Measurements from ENCODE around the gene CDK2. TPM values are rescaled to one million over a fixed set of nuclear protein-coding genes. Genes with fewer than 3 reads are reported as not detected.

Gene CDK2
- total RNA-seq, 4 donors from 2014 or later: 6.4 to 11.7 (median 8.1) TPM

DNA sequence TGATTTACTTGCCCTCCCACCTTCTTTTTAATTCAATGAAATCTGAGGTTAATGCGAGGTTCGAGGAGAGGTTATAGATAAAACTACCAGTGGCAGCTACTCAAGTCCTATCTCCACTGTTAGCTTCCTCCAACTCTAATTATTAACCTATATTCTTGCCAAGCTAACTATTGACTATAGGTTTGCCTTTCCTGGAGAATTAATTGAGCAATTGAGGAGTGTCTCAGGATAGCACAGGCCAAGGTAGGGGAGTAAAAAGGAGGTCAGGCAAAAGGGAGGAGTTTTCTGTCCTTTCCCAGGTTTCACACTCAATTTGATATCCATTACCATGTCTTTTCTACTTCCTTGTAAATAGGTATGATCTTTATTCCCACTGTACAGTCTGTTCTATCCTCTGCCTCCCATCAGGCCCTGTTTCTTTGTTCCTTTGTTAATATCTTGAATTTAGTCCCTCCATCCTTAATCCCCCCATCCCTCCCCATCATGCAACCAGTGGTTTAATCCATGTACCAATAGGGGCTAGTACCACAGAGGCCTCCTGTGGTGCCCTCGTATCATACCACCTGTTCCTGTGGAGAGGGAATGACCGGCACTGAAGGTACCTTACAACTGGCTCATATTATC is 26.7 kb downstream of the CDK2 start:
- ATAC-seq: no peak
- no peak for TF ChIP-seq POLR2A (IDR thresholded peaks at IDR 0.05)
- TF ChIP-seq, protein P1, sequence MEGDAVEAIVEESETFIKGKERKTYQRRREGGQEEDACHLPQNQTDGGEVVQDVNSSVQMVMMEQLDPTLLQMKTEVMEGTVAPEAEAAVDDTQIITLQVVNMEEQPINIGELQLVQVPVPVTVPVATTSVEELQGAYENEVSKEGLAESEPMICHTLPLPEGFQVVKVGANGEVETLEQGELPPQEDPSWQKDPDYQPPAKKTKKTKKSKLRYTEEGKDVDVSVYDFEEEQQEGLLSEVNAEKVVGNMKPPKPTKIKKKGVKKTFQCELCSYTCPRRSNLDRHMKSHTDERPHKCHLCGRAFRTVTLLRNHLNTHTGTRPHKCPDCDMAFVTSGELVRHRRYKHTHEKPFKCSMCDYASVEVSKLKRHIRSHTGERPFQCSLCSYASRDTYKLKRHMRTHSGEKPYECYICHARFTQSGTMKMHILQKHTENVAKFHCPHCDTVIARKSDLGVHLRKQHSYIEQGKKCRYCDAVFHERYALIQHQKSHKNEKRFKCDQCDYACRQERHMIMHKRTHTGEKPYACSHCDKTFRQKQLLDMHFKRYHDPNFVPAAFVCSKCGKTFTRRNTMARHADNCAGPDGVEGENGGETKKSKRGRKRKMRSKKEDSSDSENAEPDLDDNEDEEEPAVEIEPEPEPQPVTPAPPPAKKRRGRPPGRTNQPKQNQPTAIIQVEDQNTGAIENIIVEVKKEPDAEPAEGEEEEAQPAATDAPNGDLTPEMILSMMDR (IDR thresholded peaks at IDR 0.05 in 4 of 5, conservative IDR thresholded peaks at IDR 0.05 in 1 of 5): no peak

DNA sequence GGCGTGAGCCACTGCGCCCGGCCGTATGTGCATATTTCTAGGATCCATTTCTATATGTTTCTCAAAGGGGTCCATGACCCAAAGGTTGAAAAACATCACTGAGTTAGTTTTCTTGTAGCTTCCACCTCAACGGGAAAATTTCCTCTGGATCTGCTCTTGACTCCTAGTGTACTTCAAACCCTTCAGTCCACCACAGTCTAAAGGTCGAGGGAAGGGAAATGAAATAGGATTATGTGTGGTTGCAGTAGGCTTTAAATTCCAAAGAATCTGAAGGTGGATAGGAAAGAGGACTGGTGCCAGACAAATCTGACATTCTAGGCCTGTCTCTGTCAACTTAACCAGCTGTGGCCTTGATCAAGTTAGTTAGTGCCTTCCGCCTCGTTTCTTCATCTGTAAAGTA is 28.7 kb downstream of the CDK2 start:
- intact Hi-C loops (cut with DNase I; ENCODE audit: low total_unique reads) (loop anchor here (5.0 kb wide), 1 partner anchor 107 kb away; the partner anchor contains the start of gene PA2G4), in situ Hi-C loops (cut with MboI; ENCODE audit: low sequenced_read_pairs in 4 of 4) (loop anchor here in 1 of 4 donors (5.0 kb wide), 1 partner anchor 47 kb away; the partner anchor contains the start of gene RPS26)
- Histone ChIP-seq H3K27me3 (no peaks in the 10 kb centered on the region), H3K9me3 (no peaks in the 10 kb centered on the region), H3K27ac (no peak overlapping the region), H3K4me1 (peaks cover 12 to 14% of the 10 kb centered on the region in 2 donors), H3K4me3 (no peak overlapping the region), H3K36me3 (peaks cover 13 to 47% of the 10 kb centered on the region in 2 donors)
- TF ChIP-seq, protein P1 (IDR thresholded peaks at IDR 0.05 in 4 of 5, conservative IDR thresholded peaks at IDR 0.05 in 1 of 5): no peak
- TF ChIP-seq POLR2A (IDR thresholded peaks at IDR 0.05): no peak
- no peak for DNase-seq
- ATAC-seq: no peak

More for the DNA sequence above, 26.7 kb downstream of the CDK2 start:
- Histone ChIP-seq H3K36me3 (peaks cover 13 to 66% of the 10 kb centered on the region in 2 donors), H3K4me3 (no peak overlapping the region), H3K27me3 (no peaks in the 10 kb centered on the region), H3K4me1 (peaks cover 11 to 12% of the 10 kb centered on the region in 2 donors), H3K9me3 (no peaks in the 10 kb centered on the region), H3K27ac (no peak overlapping the region)
- DNase-seq: no peak
- in situ Hi-C loops (cut with MboI; ENCODE audit: low sequenced_read_pairs in 4 of 4) (no loop called here), intact Hi-C loops (cut with DNase I; ENCODE audit: low total_unique reads) (no loop called here)

DNA sequence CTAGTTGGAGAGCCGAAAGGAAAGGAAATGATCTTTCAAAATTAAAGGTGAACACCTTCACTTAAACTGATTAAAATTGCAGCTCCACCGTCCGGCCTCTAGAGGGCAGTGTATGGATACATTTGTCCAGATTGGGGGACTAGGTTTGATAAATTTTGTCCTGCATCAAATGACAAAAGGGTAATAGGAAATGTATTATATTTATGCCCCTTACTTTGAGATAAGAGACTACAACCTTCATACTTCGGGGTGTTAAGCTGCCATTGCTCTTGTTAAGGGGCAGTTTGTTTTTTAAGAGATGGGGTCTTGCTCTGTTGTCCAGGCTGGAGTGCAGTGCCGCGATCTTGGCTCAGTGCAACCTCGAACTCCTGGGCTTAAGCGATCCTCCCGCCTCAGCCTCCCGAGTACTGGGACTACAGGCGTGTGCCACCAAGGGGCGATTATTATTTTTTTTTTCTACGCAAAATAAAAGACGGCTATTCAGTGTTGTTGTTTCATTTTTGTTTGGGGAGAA is 29.6 kb downstream of the CDK2 start:
- peak overlapping the region; percentile 66 to 83 (median 77) for H3K4me3 ChIP-seq
- intact Hi-C loops (cut with DNase I; ENCODE audit: low total_unique reads) (loop anchor here (1.0 to 5.0 kb wide), 2 partner anchors 45 to 106 kb away; partner anchors contain the start of genes PA2G4 and RPS26), in situ Hi-C loops (cut with MboI; ENCODE audit: low sequenced_read_pairs in 4 of 4) (loop anchor here in 1 of 4 donors (5.0 kb wide), 1 partner anchor 46 kb away; the partner anchor contains the start of gene RPS26)
- H3K27ac ChIP-seq: peak overlapping the region; percentile 83 to 96 (median 90)
- no peaks in the 10 kb centered on the region for H3K9me3 ChIP-seq
- H3K27me3 ChIP-seq: no peaks in the 10 kb centered on the region
- ATAC-seq (peak; percentile 40 to 50), DNase-seq (peak in 1 of 2 donors; percentile 46)
- H3K36me3 ChIP-seq: peaks cover 5 to 38% of the 10 kb centered on the region in 2 donors
- peaks cover 12 to 14% of the 10 kb centered on the region in 2 donors for H3K4me1 ChIP-seq
- TF ChIP-seq POLR2A (IDR thresholded peaks at IDR 0.05): no peak
- TF ChIP-seq, protein P1 (IDR thresholded peaks at IDR 0.05 in 4 of 5, conservative IDR thresholded peaks at IDR 0.05 in 1 of 5): peak; percentile 72 to 85 (median 74)

DNA sequence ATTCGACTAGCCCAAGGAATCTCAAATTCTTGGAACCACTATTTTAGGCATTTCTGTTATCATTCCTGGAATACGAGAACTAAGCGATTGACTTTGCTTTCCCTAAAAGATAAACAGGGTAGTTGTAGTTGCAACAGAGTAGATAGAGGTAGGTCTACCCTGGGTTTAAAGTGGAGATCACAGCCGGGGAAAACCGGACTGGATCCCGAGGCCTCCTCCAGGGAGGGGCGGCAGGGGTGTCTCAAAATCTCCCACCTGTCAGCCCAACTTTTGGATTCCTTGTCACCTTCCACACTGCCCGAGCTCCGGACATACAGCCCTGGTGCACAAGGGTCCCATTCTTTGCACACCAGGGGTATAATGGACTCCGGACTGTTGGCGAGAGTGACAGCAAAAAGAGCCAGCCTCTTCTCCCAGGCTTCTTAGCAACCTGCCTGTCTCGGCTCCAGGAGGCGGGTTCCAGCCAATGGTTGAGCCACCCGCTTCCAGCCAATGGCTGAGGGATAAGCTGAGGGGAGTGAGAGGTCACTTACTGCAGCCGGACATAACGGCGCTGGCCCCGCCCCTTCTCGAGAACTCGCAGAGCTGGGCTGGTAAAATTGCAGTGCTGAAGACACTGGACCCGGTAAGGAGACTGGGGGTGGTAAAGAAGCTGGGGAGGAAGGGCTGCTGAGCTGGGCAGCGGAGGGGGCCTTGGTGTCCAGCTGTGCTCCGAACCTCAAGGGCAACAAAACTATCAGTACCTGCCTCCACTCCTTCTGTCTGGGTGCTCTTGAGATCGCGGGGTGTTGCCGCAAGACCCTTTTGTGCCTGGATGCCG is 30.3 kb downstream of the CDK2 start, which contains the start of gene SUOX:
TSS of gene SUOX (plus strand) at position 562 of the 820 bp plus-strand sequence. CDS start 4,946 bp downstream, outside the sequence.
- ATAC-seq (peak; percentile 99 to 100), DNase-seq (peak; percentile 97 to 99)
- in situ Hi-C loops (cut with MboI; ENCODE audit: low sequenced_read_pairs in 4 of 4) (loop anchor here in 1 of 4 donors (5.0 kb wide), 1 partner anchor 45 kb away; the partner anchor contains the start of gene RPS26), intact Hi-C loops (cut with DNase I; ENCODE audit: low total_unique reads) (loop anchor here (1.0 to 5.0 kb wide), 4 partner anchors 10 to 105 kb away; partner anchors contain the start of genes PA2G4, RAB5B and RPS26)
- H3K27ac ChIP-seq: peak within 1 kb of the TSS; percentile 83 to 96 (median 90)
- H3K9me3 ChIP-seq: no peaks in the 10 kb centered on the region
- peaks cover 12 to 14% of the 10 kb centered on the region in 2 donors for H3K4me1 ChIP-seq
- peak; percentile 45 to 58 for TF ChIP-seq POLR2A (IDR thresholded peaks at IDR 0.05)
- TF ChIP-seq, protein P1 (IDR thresholded peaks at IDR 0.05 in 4 of 5, conservative IDR thresholded peaks at IDR 0.05 in 1 of 5): no peak
- peaks cover 3 to 33% of the 10 kb centered on the region in 2 donors for H3K36me3 ChIP-seq
- H3K27me3 ChIP-seq: no peaks in the 10 kb centered on the region
- H3K4me3 ChIP-seq: peak within 1 kb of the TSS; percentile 66 to 83 (median 77)

All from gastrocnemius medialis (tissue), 4 donors.